ENCODE measurements around the gene SRSF10. TPM values are rescaled to one million over a fixed set of nuclear protein-coding genes. Genes with fewer than 3 reads are reported as not detected.

SRSF10 gene
- total and polyA plus RNA-seq, 3 experiments from 2014 or later = 111 to 199 (median 190) TPM

DNA sequence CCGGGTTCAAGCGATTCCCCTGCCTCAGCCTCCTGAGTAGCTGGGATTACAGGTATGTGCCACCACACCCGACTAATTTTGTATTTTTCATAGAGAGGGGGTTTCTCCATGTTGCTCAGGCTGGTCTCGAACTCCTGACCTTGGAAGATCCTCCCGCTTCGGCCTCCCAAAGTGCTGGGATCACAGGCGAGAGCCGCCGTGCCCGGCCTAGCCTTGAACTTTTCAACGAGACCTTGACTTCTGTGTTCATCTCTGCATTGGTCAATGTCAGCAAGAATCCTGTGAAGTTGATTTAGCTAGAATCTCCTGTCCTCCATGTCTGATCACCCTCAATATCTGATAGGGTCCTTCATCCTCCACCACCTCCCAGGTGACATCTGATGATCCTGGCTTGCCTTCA is 55.5 kb downstream of the SRSF10 start:
- DNase-seq = no peak
- no peak overlapping the region for H3K27ac Mint-ChIP-seq
- Histone ChIP-seq H3K4me3 (ENCODE audit: low read length) (no peak overlapping the region), H3K4me1 (ENCODE audit: insufficient read depth, low read length) (no peaks in the 10 kb centered on the region), H3K36me3 (ENCODE audit: insufficient read depth, low read length) (no peaks in the 10 kb centered on the region), H3K27me3 (ENCODE audit: insufficient read depth, low read length, poor library complexity, severe bottlenecking) (no peaks in the 10 kb centered on the region), H3K27ac (ENCODE audit: low read depth, low read length) (no peak overlapping the region), H3K9me3 (ENCODE audit: low read length) (no peaks in the 10 kb centered on the region)
- H3K36me3 Mint-ChIP-seq = peaks cover 0 to 2% (median 0%) of the 10 kb centered on the region in 3 donors
- peaks cover 0 to 23% of the 10 kb centered on the region in 2 donors for H3K27me3 Mint-ChIP-seq
- no peaks in the 10 kb centered on the region for H3K9me3 Mint-ChIP-seq
- no peaks in the 10 kb centered on the region for H3K4me1 Mint-ChIP-seq
- ChIA-PET POLR2A (no interaction called here), CTCF (no interaction called here)
- H3K4me3 Mint-ChIP-seq = no peak overlapping the region

DNA sequence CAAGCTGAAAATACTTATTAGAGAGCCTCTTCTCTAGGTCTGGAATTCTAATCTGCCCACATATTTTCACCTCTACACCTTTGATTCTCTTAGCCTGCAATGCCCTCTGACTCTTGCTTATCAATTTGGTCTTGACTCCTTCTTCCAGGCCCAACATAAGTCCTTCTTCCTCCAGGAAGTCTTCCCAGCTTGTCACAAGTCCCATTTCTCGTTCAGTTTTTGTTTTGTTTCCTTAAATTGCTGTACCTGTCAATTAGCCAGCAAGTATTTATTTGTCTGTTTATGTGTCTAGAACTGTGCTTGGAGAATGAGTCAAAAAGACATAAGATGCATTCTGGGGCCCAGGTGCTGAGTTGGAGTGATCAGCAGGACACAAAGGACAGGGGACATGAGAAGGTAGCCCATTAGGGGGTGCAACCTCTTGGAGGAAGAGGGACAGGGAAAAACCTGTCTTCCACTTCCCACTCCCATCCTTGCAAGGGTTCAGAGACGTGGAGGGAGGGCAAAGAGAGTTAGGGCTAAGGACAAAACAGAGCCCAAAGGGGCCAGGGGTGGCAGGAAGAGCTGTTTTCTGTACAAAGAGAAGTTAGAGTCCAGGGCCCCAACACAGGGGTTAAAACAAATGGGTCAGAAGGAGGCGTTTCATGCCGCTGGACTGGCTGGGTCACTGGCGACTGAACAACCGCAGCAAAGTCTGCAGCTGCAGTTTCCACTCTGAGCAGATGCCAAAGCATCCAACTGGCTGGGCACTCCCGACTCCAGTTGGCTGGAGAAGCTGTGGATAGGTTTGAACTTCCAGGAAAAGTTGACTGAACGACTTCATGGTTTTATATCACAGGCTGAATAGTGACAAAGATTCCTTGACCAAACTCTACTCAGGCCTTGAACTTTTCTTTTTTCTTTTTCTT is 56.3 kb downstream of the SRSF10 start:
- no peaks in the 10 kb centered on the region for H3K4me1 Mint-ChIP-seq
- no peak overlapping the region for H3K27ac Mint-ChIP-seq
- Histone ChIP-seq H3K9me3 (ENCODE audit: low read length) (no peaks in the 10 kb centered on the region), H3K4me3 (ENCODE audit: low read length) (no peak overlapping the region), H3K36me3 (ENCODE audit: insufficient read depth, low read length) (no peaks in the 10 kb centered on the region), H3K27ac (ENCODE audit: low read depth, low read length) (no peak overlapping the region), H3K27me3 (ENCODE audit: insufficient read depth, low read length, poor library complexity, severe bottlenecking) (no peaks in the 10 kb centered on the region), H3K4me1 (ENCODE audit: insufficient read depth, low read length) (no peaks in the 10 kb centered on the region)
- H3K27me3 Mint-ChIP-seq = peaks cover 0 to 19% of the 10 kb centered on the region in 2 donors
- CTCF ChIA-PET = no interaction called here
- POLR2A ChIA-PET = no interaction called here
- H3K36me3 Mint-ChIP-seq = no peaks in the 10 kb centered on the region
- H3K4me3 Mint-ChIP-seq = no peak overlapping the region
- no peak for DNase-seq
- H3K9me3 Mint-ChIP-seq = no peaks in the 10 kb centered on the region

DNA sequence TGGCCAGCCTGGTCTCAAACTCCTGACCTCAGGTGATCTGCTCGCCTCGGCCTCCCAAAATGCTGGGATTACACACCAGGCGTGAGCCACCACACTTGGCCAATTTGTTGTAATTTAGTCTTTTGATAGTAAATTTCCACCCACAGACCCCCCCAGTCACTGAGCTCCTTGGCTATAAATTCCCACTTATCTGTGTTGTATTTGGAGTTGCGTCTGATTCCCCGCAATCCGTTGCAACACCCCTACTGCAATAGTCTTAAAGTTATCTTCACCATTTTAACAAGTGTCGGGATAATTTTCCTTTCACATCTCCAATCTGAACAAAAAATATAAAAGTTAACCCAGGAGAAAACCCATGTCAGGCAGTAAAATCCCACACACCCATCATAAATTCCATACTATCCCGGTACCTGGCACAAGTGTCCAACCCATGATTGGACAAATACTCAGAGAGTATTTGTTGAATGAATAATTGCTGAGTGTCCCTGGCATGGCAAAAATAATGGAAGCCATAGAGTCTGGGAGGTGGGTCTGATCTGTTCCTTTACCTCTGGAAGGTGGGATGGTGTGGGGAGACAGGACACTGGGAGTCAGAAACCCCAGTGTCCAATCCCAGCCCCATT is 57.7 kb downstream of the SRSF10 start:
- no peaks in the 10 kb centered on the region for H3K36me3 ChIP-seq (ENCODE audit: insufficient read depth, low read length)
- H3K27me3 ChIP-seq (ENCODE audit: insufficient read depth, low read length, poor library complexity, severe bottlenecking) = no peaks in the 10 kb centered on the region
- H3K4me1 ChIP-seq (ENCODE audit: insufficient read depth, low read length) = no peaks in the 10 kb centered on the region
- Mint-ChIP-seq H3K4me1 (no peaks in the 10 kb centered on the region), H3K27ac (peak overlapping the region in 1 of 8 donors; percentile 26), H3K9me3 (no peaks in the 10 kb centered on the region), H3K4me3 (no peak overlapping the region), H3K27me3 (peaks cover 0 to 11% of the 10 kb centered on the region in 2 donors), H3K36me3 (no peaks in the 10 kb centered on the region)
- POLR2A ChIA-PET = no interaction called here
- CTCF ChIA-PET = no interaction called here
- no peak overlapping the region for H3K27ac ChIP-seq (ENCODE audit: low read depth, low read length)
- no peak for DNase-seq
- no peaks in the 10 kb centered on the region for H3K9me3 ChIP-seq (ENCODE audit: low read length)
- H3K4me3 ChIP-seq (ENCODE audit: low read length) = no peak overlapping the region

DNA sequence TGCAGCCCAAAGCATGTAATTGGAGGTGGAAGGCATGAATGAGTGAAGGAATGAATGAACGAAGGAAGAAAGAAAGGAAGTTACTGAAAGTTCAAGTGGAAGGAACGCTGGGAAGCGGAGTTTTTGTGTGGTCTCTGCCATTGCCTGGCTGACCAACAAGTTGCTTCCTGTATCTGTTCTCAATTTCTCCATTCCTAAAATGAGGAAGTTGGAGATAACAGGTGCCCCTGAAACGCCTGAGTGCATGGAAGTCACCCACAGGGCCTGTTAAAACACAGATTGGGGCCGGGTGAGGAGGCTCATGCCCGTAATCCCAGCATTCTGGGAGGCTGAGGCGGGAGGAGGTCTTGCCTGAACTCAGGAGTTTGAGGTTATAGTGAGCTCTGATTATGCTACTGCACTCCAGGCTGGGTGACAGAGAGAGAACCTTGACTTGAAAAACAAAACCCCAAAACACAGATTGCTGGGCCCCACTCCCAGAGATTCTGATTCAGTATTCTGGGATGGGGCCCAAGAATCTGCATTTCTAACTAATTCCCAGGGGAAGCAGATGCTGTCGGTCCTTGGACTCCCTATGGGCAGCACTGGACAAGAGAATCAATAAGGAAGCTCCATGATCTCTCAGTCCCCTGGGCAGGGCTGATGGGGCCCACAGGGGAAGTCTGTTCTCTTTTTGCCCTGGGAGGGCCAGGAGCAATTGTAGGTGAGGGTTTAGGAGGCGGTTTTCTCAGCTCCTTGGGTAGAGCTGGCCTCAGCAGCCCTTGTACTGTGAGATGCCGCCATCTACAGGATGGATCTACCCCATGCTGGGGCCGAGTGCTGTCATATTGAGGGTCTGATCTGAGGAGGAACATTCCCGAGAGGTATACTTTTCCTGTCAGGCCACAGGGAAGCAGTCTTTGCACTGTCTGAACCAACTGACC is 63.7 kb downstream of the SRSF10 start:
- Histone ChIP-seq H3K27me3 (ENCODE audit: insufficient read depth, low read length, poor library complexity, severe bottlenecking) (no peaks in the 10 kb centered on the region), H3K36me3 (ENCODE audit: insufficient read depth, low read length) (no peaks in the 10 kb centered on the region), H3K27ac (ENCODE audit: low read depth, low read length) (no peak overlapping the region), H3K9me3 (ENCODE audit: low read length) (no peaks in the 10 kb centered on the region), H3K4me1 (ENCODE audit: insufficient read depth, low read length) (peaks cover 27% of the 10 kb centered on the region), H3K4me3 (ENCODE audit: low read length) (no peak overlapping the region)
- no peak overlapping the region for H3K4me3 Mint-ChIP-seq
- H3K27me3 Mint-ChIP-seq = no peaks in the 10 kb centered on the region
- DNase-seq = peak; percentile 40 to 71 (median 62)
- peaks cover 33 to 40% (median 35%) of the 10 kb centered on the region in 3 donors for H3K4me1 Mint-ChIP-seq
- no peaks in the 10 kb centered on the region for H3K36me3 Mint-ChIP-seq
- H3K27ac Mint-ChIP-seq = peak overlapping the region in 4 of 8 donors; percentile 57 to 91 (median 81)
- no peaks in the 10 kb centered on the region for H3K9me3 Mint-ChIP-seq
- CTCF ChIA-PET = interaction anchor here (0.6 to 1.8 kb wide), 11 partner anchors 20 to 145 kb away, joined by 3 to 16 read pairs (median 3); partner anchors contain the start of genes HMGCL and PITHD1
- POLR2A ChIA-PET = interaction anchor here (0.5 kb wide), 1 partner anchor 34 kb away, joined by 3 read pairs; no protein-coding TSS in a partner anchor

DNA sequence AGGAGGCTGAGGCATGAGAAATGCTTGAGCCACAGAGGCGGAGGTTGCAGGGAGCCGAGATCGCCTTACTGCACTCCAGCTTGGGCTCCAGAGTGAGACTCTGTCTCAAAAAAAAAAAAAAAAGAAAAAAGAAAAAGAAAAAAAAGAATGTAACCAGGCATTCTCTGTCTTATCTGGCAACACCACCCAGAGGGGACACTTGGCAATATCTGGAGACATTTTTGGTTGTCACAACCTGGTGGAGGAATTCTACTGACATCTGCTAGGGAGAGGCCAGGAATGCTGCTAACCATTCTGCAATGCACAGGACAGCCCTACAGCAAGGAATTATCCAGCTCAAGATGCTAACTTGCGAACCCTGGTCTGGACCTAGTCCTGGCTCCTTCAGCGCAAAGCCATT is 64.7 kb downstream of the SRSF10 start:
- Histone ChIP-seq H3K36me3 (ENCODE audit: insufficient read depth, low read length) (no peaks in the 10 kb centered on the region), H3K4me1 (ENCODE audit: insufficient read depth, low read length) (peaks cover 37% of the 10 kb centered on the region), H3K27me3 (ENCODE audit: insufficient read depth, low read length, poor library complexity, severe bottlenecking) (no peaks in the 10 kb centered on the region), H3K9me3 (ENCODE audit: low read length) (no peaks in the 10 kb centered on the region), H3K27ac (ENCODE audit: low read depth, low read length) (no peak overlapping the region), H3K4me3 (ENCODE audit: low read length) (no peak overlapping the region)
- Mint-ChIP-seq H3K4me3 (no peak overlapping the region), H3K27ac (peak overlapping the region in 1 of 8 donors; percentile 19), H3K27me3 (no peaks in the 10 kb centered on the region), H3K36me3 (no peaks in the 10 kb centered on the region), H3K9me3 (no peaks in the 10 kb centered on the region), H3K4me1 (peaks cover 43 to 50% (median 44%) of the 10 kb centered on the region in 3 donors)
- POLR2A ChIA-PET = no interaction called here
- no peak for DNase-seq
- CTCF ChIA-PET = no interaction called here

DNA sequence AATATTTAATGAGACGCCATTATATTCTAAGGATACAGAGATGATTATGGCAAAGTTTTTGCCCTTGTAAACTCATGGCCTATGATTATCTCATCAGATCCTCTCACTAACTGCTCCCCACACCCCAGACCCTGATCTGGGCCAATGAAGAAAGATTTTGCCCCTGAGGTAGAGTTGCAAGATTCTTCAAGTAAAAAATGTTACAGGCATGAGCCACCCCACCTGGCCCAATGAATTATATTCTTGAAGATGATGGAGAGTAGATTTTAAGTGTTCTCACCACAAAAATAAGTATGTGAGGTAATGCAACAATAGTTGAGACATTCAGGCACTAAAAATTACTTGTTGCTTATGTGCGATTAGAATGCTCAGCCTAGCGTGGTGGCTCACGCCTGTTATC is 65.2 kb downstream of the SRSF10 start:
- no peak overlapping the region for H3K27ac ChIP-seq (ENCODE audit: low read depth, low read length)
- H3K4me3 Mint-ChIP-seq = no peak overlapping the region
- CTCF ChIA-PET = no interaction called here

More for the DNA sequence above, 65.2 kb downstream of the SRSF10 start:
- no peak for DNase-seq
- Histone ChIP-seq H3K27me3 (ENCODE audit: insufficient read depth, low read length, poor library complexity, severe bottlenecking) (no peaks in the 10 kb centered on the region), H3K36me3 (ENCODE audit: insufficient read depth, low read length) (no peaks in the 10 kb centered on the region), H3K9me3 (ENCODE audit: low read length) (no peaks in the 10 kb centered on the region), H3K4me3 (ENCODE audit: low read length) (no peak overlapping the region), H3K4me1 (ENCODE audit: insufficient read depth, low read length) (peaks cover 42% of the 10 kb centered on the region)
- POLR2A ChIA-PET = no interaction called here
- peak overlapping the region in 5 of 8 donors; percentile 13 to 83 (median 74) for H3K27ac Mint-ChIP-seq
- H3K36me3 Mint-ChIP-seq = no peaks in the 10 kb centered on the region
- no peaks in the 10 kb centered on the region for H3K27me3 Mint-ChIP-seq
- no peaks in the 10 kb centered on the region for H3K9me3 Mint-ChIP-seq
- H3K4me1 Mint-ChIP-seq = peaks cover 48 to 55% (median 48%) of the 10 kb centered on the region in 3 donors

Data from CD8-positive, alpha-beta memory T cell (primary cell).